H9 (cell line): ENCODE results near the gene DIAPH3. TPM values are rescaled to one million over a fixed set of nuclear protein-coding genes. Genes with fewer than 3 reads are reported as not detected.

Experiments used
- DNase-seq: peaks from one replicate; pipeline ENCODE4 v3.0.0-alpha.2; 2017
- H2AFZ ChIP-seq: one replicate; pipeline ENCODE4 v1.6.1; 2013; ENCODE audit warnings: mild to moderate bottlenecking, low read length, control low read depth, moderate library complexity
- H2AK5ac ChIP-seq: 2 replicates; pipeline ENCODE4 v1.6.1; 2013; ENCODE audit warnings: low read length, control low read depth, mixed read lengths; ENCODE audit not compliant: insufficient read length
- H2BK120ac ChIP-seq: one replicate; pipeline ENCODE4 v1.6.1; 2013; ENCODE audit warnings: low read depth, mild to moderate bottlenecking, low read length, control low read depth, inconsistent platforms; ENCODE audit not compliant: poor library complexity, severe bottlenecking
- H2BK12ac ChIP-seq: 2 replicates; pipeline ENCODE4 v1.6.1; 2013; ENCODE audit warnings: low read length, control low read depth, mixed read lengths, low read depth; ENCODE audit not compliant: insufficient read length
- H2BK15ac ChIP-seq: 2 replicates; pipeline ENCODE4 v1.6.1; 2013; ENCODE audit warnings: low read depth, low read length, control low read depth
- H2BK20ac ChIP-seq: one replicate; pipeline ENCODE4 v1.6.1; 2013; ENCODE audit warnings: low read depth, mild to moderate bottlenecking, low read length, control low read depth, inconsistent platforms; ENCODE audit not compliant: poor library complexity, severe bottlenecking
- H2BK5ac ChIP-seq: 2 replicates; pipeline ENCODE4 v1.6.1; 2013; ENCODE audit warnings: low read length, control low read depth, mixed read lengths; ENCODE audit not compliant: insufficient read length
- H3K14ac ChIP-seq: 2 replicates; pipeline ENCODE4 v1.6.1; 2013; ENCODE audit warnings: low read length, control low read depth; ENCODE audit not compliant: insufficient read depth
- H3K18ac ChIP-seq: 2 replicates; pipeline ENCODE4 v1.6.1; 2013; ENCODE audit warnings: low read depth, mild to moderate bottlenecking, mixed read lengths, low read length, control low read depth; ENCODE audit not compliant: insufficient read length
- H3K23ac ChIP-seq: 2 replicates; pipeline ENCODE4 v1.6.1; 2013; ENCODE audit warnings: low read length, control low read depth, mixed read lengths, low read depth; ENCODE audit not compliant: insufficient read length
- H3K23me2 ChIP-seq: 2 replicates; pipeline ENCODE4 v1.6.1; 2013; ENCODE audit warnings: low read depth, mild to moderate bottlenecking, mixed read lengths, low read length, control low read depth; ENCODE audit not compliant: insufficient read length, poor library complexity, severe bottlenecking
- H3K27ac ChIP-seq: 2 replicates; pipeline ENCODE4 v1.5.1; 2013; ENCODE audit warnings: low read length, control low read depth, mixed read lengths, low read depth; ENCODE audit not compliant: insufficient read length
- H3K27me3 ChIP-seq: 2 replicates; pipeline ENCODE4 v1.6.1; 2013; ENCODE audit warnings: low read length, control low read depth, inconsistent platforms; ENCODE audit not compliant: insufficient read depth
- H3K4ac ChIP-seq: 2 replicates; pipeline ENCODE4 v1.6.1; 2013; ENCODE audit warnings: low read depth, mild to moderate bottlenecking, control low read depth, inconsistent platforms, low read length, moderate library complexity
- H3K4me1 ChIP-seq: 2 replicates; pipeline ENCODE4 v1.6.1; 2013; ENCODE audit warnings: low read length, control low read depth, inconsistent platforms; ENCODE audit not compliant: insufficient read depth
- H3K4me2 ChIP-seq: 2 replicates; pipeline ENCODE4 v1.6.1; 2013; ENCODE audit warnings: low read length, control low read depth, mixed read lengths; ENCODE audit not compliant: insufficient read length, insufficient read depth
- H3K56ac ChIP-seq: 2 replicates; pipeline ENCODE4 v1.6.1; 2013; ENCODE audit warnings: low read depth, mild to moderate bottlenecking, mixed read lengths, low read length, control low read depth; ENCODE audit not compliant: insufficient read length
- H3K79me1 ChIP-seq: 2 replicates; pipeline ENCODE4 v1.6.1; 2013; ENCODE audit warnings: low read depth, mild to moderate bottlenecking, moderate library complexity, low read length, control low read depth, inconsistent platforms; ENCODE audit not compliant: insufficient read depth, poor library complexity, severe bottlenecking
- H3K79me2 ChIP-seq: 2 replicates; pipeline ENCODE4 v1.6.1; 2013; ENCODE audit warnings: low read length, control low read depth, inconsistent platforms; ENCODE audit not compliant: insufficient read depth
- H3K9ac ChIP-seq: 2 replicates; pipeline ENCODE4 v1.6.1; 2013; ENCODE audit warnings: low read length, control low read depth, mixed read lengths; ENCODE audit not compliant: insufficient read length; ENCODE audit errors: extremely low read depth
- H3K9me3 ChIP-seq: one replicate; pipeline ENCODE4 v1.6.1; 2013; ENCODE audit warnings: low read depth, low read length, inconsistent platforms; ENCODE audit not compliant: control insufficient read depth
- H3T11ph ChIP-seq: one replicate; pipeline ENCODE4 v1.6.1; 2013; ENCODE audit warnings: mild to moderate bottlenecking, low read length, control low read depth, inconsistent platforms
- H4K20me1 ChIP-seq: one replicate; pipeline ENCODE4 v1.6.1; 2013; ENCODE audit not compliant: control insufficient read depth, insufficient read length, insufficient read depth
- H4K5ac ChIP-seq: 2 replicates; pipeline ENCODE4 v1.6.1; 2013; ENCODE audit warnings: low read depth, mild to moderate bottlenecking, mixed read lengths, low read length, control low read depth; ENCODE audit not compliant: insufficient read length
- H4K8ac ChIP-seq: replicated peaks from 2 replicates; pipeline ENCODE4 v1.6.1; 2013; ENCODE audit warnings: low read length, control low read depth, mixed read lengths, low read depth; ENCODE audit not compliant: insufficient read length
- H4K91ac ChIP-seq: 2 replicates; pipeline ENCODE4 v1.6.1; 2013; ENCODE audit warnings: low read depth, mild to moderate bottlenecking, moderate library complexity, mixed read lengths, low read length, control low read depth; ENCODE audit not compliant: insufficient read length
- H3K27ac Mint-ChIP-seq, 3 experiments: 2 replicates in 2 of 3; 3 replicates in 1 of 3; pipeline ENCODE4 v1.8.0; 2020 to 2021; ENCODE audit warnings: mixed read lengths in 3 of 3, mild to moderate bottlenecking in 1 of 3, moderate library complexity in 1 of 3
- H3K27me3 Mint-ChIP-seq: 2 replicates; pipeline ENCODE4 v1.8.0; 2021; ENCODE audit warnings: low read depth, mild to moderate bottlenecking, moderate library complexity, mixed read lengths
- H3K36me3 Mint-ChIP-seq, 3 experiments: 2 replicates in 2 of 3; 3 replicates in 1 of 3; pipeline ENCODE4 v1.8.0; 2020 to 2021; ENCODE audit warnings: low read depth in 3 of 3, mixed read lengths in 3 of 3; ENCODE audit not compliant: insufficient read depth in 1 of 3
- H3K4me1 Mint-ChIP-seq, 2 experiments: 2 replicates each; pipeline ENCODE4 v1.8.0; 2020; ENCODE audit warnings: mixed read lengths in 2 of 2
- H3K4me3 Mint-ChIP-seq, 2 experiments: 2 replicates in 1 of 2; 3 replicates in 1 of 2; pipeline ENCODE4 v1.8.0; 2020 to 2021; ENCODE audit warnings: mild to moderate bottlenecking in 2 of 2, mixed read lengths in 2 of 2, moderate library complexity in 1 of 2
- H3K9me3 Mint-ChIP-seq, 2 experiments: 2 replicates in 1 of 2; 3 replicates in 1 of 2; pipeline ENCODE4 v1.8.0; 2020; ENCODE audit warnings: mild to moderate bottlenecking in 2 of 2, mixed read lengths in 2 of 2, moderate library complexity in 1 of 2
- CTCF ChIP-seq: fragments of 200-600 bp; sonication (generic); conservative IDR thresholded peaks from 3 replicates; pipeline ENCODE4 v1.8.0; 2021; ENCODE audit warnings: antibody characterized with exemption, mild to moderate bottlenecking
- WGBS: extraction: QIAGEN DNeasy Blood & Tissue Kit; methylation state at CpG from one replicate; pipeline ENCODE4 v1.1.7; 2013; ENCODE audit warnings: missing lambda C conversion rate, low lambda C conversion rate, mixed read lengths; ENCODE audit not compliant: insufficient read length; ENCODE audit errors: extremely low coverage; 5-methylcytosine and 5-hydroxymethylcytosine counted together
- total RNA-seq: library from RNA; stranded (reverse); gene quantifications from 2 replicates; pipeline ENCODE4 v1.2.1, GENCODE V29; 2021

DIAPH3 gene
- total RNA-seq, 1 experiment from 2014 or later: 23.1 TPM

- no peak overlapping the region for H2BK120ac ChIP-seq
- H4K5ac ChIP-seq: no peak overlapping the region
- Mint-ChIP-seq H3K4me1 (peaks cover 4 to 7% of the 10 kb centered on the region in 2 experiments; a peak in 2 of 4 replicates), H3K4me3 (no peak overlapping the region), H3K27me3 (no peaks in the 10 kb centered on the region), H3K36me3 (peaks cover 5 to 16% (median 13%) of the 10 kb centered on the region in 3 experiments; a peak in 6 of 7 replicates), H3K9me3 (no peaks in the 10 kb centered on the region), H3K27ac (no peak overlapping the region)
- H2BK20ac ChIP-seq: no peak overlapping the region
- no peak overlapping the region for H2BK12ac ChIP-seq
- no CpG with 5 or more reads among the region's 2 CpGs for WGBS
- H3K14ac ChIP-seq: no peak overlapping the region
- H3K4me1 ChIP-seq: no peaks in the 10 kb centered on the region
- H2BK15ac ChIP-seq: no peak overlapping the region
- no peaks in the 10 kb centered on the region for H3K9me3 ChIP-seq
- no peaks in the 10 kb centered on the region for H3K23me2 ChIP-seq
- no peak overlapping the region for H3K4ac ChIP-seq
- no peak overlapping the region for H3K56ac ChIP-seq
- H3K27ac ChIP-seq: no peak overlapping the region
- no peak overlapping the region for H3K4me2 ChIP-seq
- TF ChIP-seq CTCF: peak; percentile 39; the same call in 2 of the 3 replicates
- H3K9ac ChIP-seq: no peak overlapping the region
- no peaks in the 10 kb centered on the region for H4K20me1 ChIP-seq
- no peak overlapping the region for H3K18ac ChIP-seq
- no peak overlapping the region for H4K91ac ChIP-seq
- H2AFZ ChIP-seq: no peak overlapping the region
- no peak overlapping the region for H4K8ac ChIP-seq
- no peak overlapping the region for H3T11ph ChIP-seq
- no peak overlapping the region for H2BK5ac ChIP-seq
- no peaks in the 10 kb centered on the region for H3K79me1 ChIP-seq
- H3K27me3 ChIP-seq: no peaks in the 10 kb centered on the region
- no peak overlapping the region for H3K23ac ChIP-seq
- H2AK5ac ChIP-seq: no peak overlapping the region
- no peak for DNase-seq
- no peaks in the 10 kb centered on the region; the same call in 1 of the 2 replicates for H3K79me2 ChIP-seq
Measured at GRCh38 chr13:60091573-60091972, 72.2 kb downstream of the DIAPH3 start.
